ENCODE results near the gene GRK6. TPM values are rescaled to one million over a fixed set of nuclear protein-coding genes. Genes with fewer than 3 reads are reported as not detected.

GRK6 gene
- total RNA-seq, 1 donor from 2014 or later = 59.4 TPM

GRCh38 chr5:177435847-177436536, 9.5 kb downstream of the GRK6 start:
- no peak for DNase-seq
- TF ChIP-seq, protein P1, sequence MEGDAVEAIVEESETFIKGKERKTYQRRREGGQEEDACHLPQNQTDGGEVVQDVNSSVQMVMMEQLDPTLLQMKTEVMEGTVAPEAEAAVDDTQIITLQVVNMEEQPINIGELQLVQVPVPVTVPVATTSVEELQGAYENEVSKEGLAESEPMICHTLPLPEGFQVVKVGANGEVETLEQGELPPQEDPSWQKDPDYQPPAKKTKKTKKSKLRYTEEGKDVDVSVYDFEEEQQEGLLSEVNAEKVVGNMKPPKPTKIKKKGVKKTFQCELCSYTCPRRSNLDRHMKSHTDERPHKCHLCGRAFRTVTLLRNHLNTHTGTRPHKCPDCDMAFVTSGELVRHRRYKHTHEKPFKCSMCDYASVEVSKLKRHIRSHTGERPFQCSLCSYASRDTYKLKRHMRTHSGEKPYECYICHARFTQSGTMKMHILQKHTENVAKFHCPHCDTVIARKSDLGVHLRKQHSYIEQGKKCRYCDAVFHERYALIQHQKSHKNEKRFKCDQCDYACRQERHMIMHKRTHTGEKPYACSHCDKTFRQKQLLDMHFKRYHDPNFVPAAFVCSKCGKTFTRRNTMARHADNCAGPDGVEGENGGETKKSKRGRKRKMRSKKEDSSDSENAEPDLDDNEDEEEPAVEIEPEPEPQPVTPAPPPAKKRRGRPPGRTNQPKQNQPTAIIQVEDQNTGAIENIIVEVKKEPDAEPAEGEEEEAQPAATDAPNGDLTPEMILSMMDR (IDR thresholded peaks at IDR 0.05) = no peak
- H3K4me3 ChIP-seq = no peak overlapping the region
- intact Hi-C loops (cut with DNase I) = no loop called here
- ATAC-seq = no peak
- H3K4me1 ChIP-seq = peaks cover 19% of the 10 kb centered on the region
- no peaks in the 10 kb centered on the region for H3K27me3 ChIP-seq (ENCODE audit: low read depth)
- no peaks in the 10 kb centered on the region for H3K9me3 ChIP-seq
- peaks cover 92% of the 10 kb centered on the region for H3K36me3 ChIP-seq
- H3K27ac ChIP-seq = no peak overlapping the region

GRCh38 chr5:177437623-177438022, 11.1 kb downstream of the GRK6 start:
- Histone ChIP-seq H3K9me3 (no peaks in the 10 kb centered on the region), H3K27ac (no peak overlapping the region), H3K4me3 (no peak overlapping the region), H3K27me3 (ENCODE audit: low read depth) (no peaks in the 10 kb centered on the region), H3K36me3 (peaks cover 94% of the 10 kb centered on the region), H3K4me1 (peaks cover 3% of the 10 kb centered on the region)
- ATAC-seq = peak; percentile 20 to 78
- no peak for DNase-seq
- intact Hi-C loops (cut with DNase I) = no loop called here
- TF ChIP-seq, protein P1 (IDR thresholded peaks at IDR 0.05) = no peak

- Histone ChIP-seq H3K4me1 (no peaks in the 10 kb centered on the region), H3K4me3 (no peak overlapping the region), H3K27me3 (ENCODE audit: low read depth) (no peaks in the 10 kb centered on the region), H3K27ac (no peak overlapping the region), H3K9me3 (no peaks in the 10 kb centered on the region), H3K36me3 (peaks cover 88% of the 10 kb centered on the region)
- intact Hi-C loops (cut with DNase I) = no loop called here
- DNase-seq (no peak), ATAC-seq (no peak)
- TF ChIP-seq, protein P1 (IDR thresholded peaks at IDR 0.05) = no peak
Measured at GRCh38 chr5:177438468-177438867, 12.0 kb downstream of the GRK6 start.

DNA sequence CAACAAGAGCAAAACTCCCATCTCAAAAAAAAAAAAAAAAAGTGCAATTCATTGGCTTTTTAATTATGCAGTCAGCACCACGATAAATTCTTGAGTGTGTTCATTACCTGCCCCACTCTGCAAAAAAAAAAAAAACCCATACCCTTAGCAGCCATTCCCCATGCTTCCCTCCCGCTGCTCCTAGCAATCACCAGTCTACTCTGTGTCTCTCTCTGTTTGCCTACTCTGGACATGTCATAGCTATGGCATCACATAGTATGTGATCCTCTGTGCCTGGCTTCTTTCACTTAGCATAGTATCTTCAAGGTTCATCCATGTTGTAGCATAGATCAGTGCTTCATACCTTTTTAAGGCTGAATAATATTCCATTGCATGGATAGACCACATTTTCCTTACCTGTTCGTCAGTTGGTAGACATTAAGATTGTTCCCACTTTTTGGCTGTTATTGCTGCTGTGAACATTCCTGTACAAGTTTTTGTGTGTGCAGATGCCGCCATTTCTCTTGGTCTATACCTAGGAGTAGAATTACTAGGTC, 13.1 kb downstream of the GRK6 start:
- H3K4me1 ChIP-seq = no peaks in the 10 kb centered on the region
- TF ChIP-seq, protein P1 (IDR thresholded peaks at IDR 0.05) = no peak
- no peaks in the 10 kb centered on the region for H3K27me3 ChIP-seq (ENCODE audit: low read depth)
- H3K9me3 ChIP-seq = no peaks in the 10 kb centered on the region
- DNase-seq (no peak), ATAC-seq (no peak)
- no peak overlapping the region for H3K27ac ChIP-seq
- H3K4me3 ChIP-seq = no peak overlapping the region
- H3K36me3 ChIP-seq = peaks cover 77% of the 10 kb centered on the region
- intact Hi-C loops (cut with DNase I) = no loop called here

DNA sequence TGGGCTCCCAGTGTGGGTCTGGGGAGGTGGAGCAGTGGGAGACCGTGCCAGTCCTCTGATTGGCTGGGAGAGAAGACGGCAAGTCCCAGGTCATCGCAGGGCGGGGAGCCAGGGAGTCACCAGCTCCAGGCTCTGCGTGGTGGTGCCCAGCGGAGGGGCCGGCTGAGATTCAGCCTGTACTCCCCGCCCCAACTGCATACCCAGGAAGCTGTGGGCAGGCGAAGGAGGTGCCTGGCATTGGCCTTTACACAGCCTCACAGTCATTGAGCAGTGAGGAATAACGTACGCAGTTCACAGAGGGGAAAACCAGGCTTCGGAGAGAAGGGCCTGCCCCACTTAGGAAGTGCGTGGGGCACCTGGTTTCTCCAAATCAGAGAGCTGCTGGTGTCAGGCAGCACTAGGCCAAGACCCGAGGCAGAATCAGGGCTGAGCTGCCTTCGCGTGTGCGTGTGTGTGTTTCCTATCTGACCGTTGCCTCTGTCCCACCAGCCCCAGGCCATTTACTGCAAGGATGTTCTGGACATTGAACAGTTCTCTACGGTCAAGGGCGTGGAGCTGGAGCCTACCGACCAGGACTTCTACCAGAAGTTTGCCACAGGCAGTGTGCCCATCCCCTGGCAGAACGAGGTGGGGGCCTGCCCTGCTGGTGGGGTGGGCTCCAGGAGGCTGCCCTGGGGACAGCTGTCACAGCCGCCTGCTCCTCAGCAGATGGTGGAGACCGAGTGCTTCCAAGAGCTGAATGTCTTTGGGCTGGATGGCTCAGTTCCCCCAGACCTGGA, 13.9 kb downstream of the GRK6 start:
- peaks cover 69% of the 10 kb centered on the region for H3K36me3 ChIP-seq

More for the DNA sequence above, 13.9 kb downstream of the GRK6 start:
- ATAC-seq (no peak), DNase-seq (no peak)
- H3K27me3 ChIP-seq (ENCODE audit: low read depth) = no peaks in the 10 kb centered on the region
- no peak overlapping the region for H3K27ac ChIP-seq
- H3K4me3 ChIP-seq = no peak overlapping the region
- intact Hi-C loops (cut with DNase I) = no loop called here
- H3K9me3 ChIP-seq = no peaks in the 10 kb centered on the region
- TF ChIP-seq, protein P1 (IDR thresholded peaks at IDR 0.05) = no peak
- peaks cover 2% of the 10 kb centered on the region for H3K4me1 ChIP-seq

Data from lower lobe of right lung (tissue), 2 donors.